ENCODE results near the gene FBRSL1. TPM values are rescaled to one million over a fixed set of nuclear protein-coding genes. Genes with fewer than 3 reads are reported as not detected.

FBRSL1 gene
- total RNA-seq, 1 donor from 2014 or later: 43.8 TPM

GRCh38 chr12:132479938-132480622, 9.9 kb upstream of the FBRSL1 start:
- Histone ChIP-seq H3K9me3 (ENCODE audit: insufficient read depth, low read depth, low read length) (peaks cover 4% of the 10 kb centered on the region), H3K36me3 (ENCODE audit: insufficient read depth, low read length) (no peaks in the 10 kb centered on the region), H2AFZ (ENCODE audit: low read depth, low read length) (no peak overlapping the region), H4K20me1 (ENCODE audit: insufficient read depth, low read length) (no peaks in the 10 kb centered on the region), H3K27ac (ENCODE audit: low read depth, low read length) (no peak overlapping the region), H3K4me3 (ENCODE audit: insufficient read depth, low read depth, low read length) (no peak overlapping the region), H3K4me1 (ENCODE audit: insufficient read depth, low read length) (no peaks in the 10 kb centered on the region), H3K4me2 (ENCODE audit: low read length) (no peak overlapping the region), H3K79me2 (ENCODE audit: insufficient read depth, low read length) (no peaks in the 10 kb centered on the region), H3K9ac (ENCODE audit: low read length) (no peak overlapping the region), H3K27me3 (ENCODE audit: insufficient read depth, low read length) (peaks cover 19% of the 10 kb centered on the region)
- no peaks in the 10 kb centered on the region for H3K36me3 Mint-ChIP-seq (ENCODE audit: low read depth, unreplicated experiment)
- peaks cover 32% of the 10 kb centered on the region for H3K27me3 Mint-ChIP-seq (ENCODE audit: low read depth, unreplicated experiment)
- H3K4me1 Mint-ChIP-seq (ENCODE audit: low read depth, unreplicated experiment): peaks cover 1% of the 10 kb centered on the region
- FAIRE-seq: no peak
- no peak overlapping the region for H3K4me3 Mint-ChIP-seq (ENCODE audit: unreplicated experiment)
- no peak for DNase-seq (ENCODE audit: low read depth)
- TF ChIP-seq CTCF (IDR thresholded peaks at IDR 0.05; ENCODE audit: insufficient read depth, low read depth, low read length): no peak
- TF ChIP-seq EZH2 (IDR thresholded peaks at IDR 0.05; ENCODE audit: insufficient read depth, low read length): no peak
- H3K27ac Mint-ChIP-seq (ENCODE audit: unreplicated experiment): no peak overlapping the region
- H3K9me3 Mint-ChIP-seq (ENCODE audit: unreplicated experiment): peaks cover 2% of the 10 kb centered on the region

GRCh38 chr12:132480623-132481132, 9.3 kb upstream of the FBRSL1 start:
- no peak overlapping the region for H2AFZ ChIP-seq (ENCODE audit: low read depth, low read length)
- H4K20me1 ChIP-seq (ENCODE audit: insufficient read depth, low read length): no peaks in the 10 kb centered on the region
- H3K4me3 ChIP-seq (ENCODE audit: insufficient read depth, low read depth, low read length): no peak overlapping the region
- H3K27me3 Mint-ChIP-seq (ENCODE audit: low read depth, unreplicated experiment): peaks cover 32% of the 10 kb centered on the region
- no peak overlapping the region for H3K27ac ChIP-seq (ENCODE audit: low read depth, low read length)
- no peak overlapping the region for H3K27ac Mint-ChIP-seq (ENCODE audit: unreplicated experiment)
- peaks cover 4% of the 10 kb centered on the region for H3K9me3 ChIP-seq (ENCODE audit: insufficient read depth, low read depth, low read length)
- H3K36me3 ChIP-seq (ENCODE audit: insufficient read depth, low read length): no peaks in the 10 kb centered on the region
- peaks cover 2% of the 10 kb centered on the region for H3K9me3 Mint-ChIP-seq (ENCODE audit: unreplicated experiment)
- no peaks in the 10 kb centered on the region for H3K4me1 ChIP-seq (ENCODE audit: insufficient read depth, low read length)
- FAIRE-seq (no peak), DNase-seq (ENCODE audit: low read depth) (no peak)
- H3K4me3 Mint-ChIP-seq (ENCODE audit: unreplicated experiment): no peak overlapping the region
- TF ChIP-seq EZH2 (IDR thresholded peaks at IDR 0.05; ENCODE audit: insufficient read depth, low read length) (no peak), CTCF (IDR thresholded peaks at IDR 0.05; ENCODE audit: insufficient read depth, low read depth, low read length) (no peak)
- H3K4me1 Mint-ChIP-seq (ENCODE audit: low read depth, unreplicated experiment): peaks cover 1% of the 10 kb centered on the region
- H3K79me2 ChIP-seq (ENCODE audit: insufficient read depth, low read length): no peaks in the 10 kb centered on the region
- H3K4me2 ChIP-seq (ENCODE audit: low read length): no peak overlapping the region
- H3K9ac ChIP-seq (ENCODE audit: low read length): no peak overlapping the region
- peaks cover 24% of the 10 kb centered on the region for H3K27me3 ChIP-seq (ENCODE audit: insufficient read depth, low read length)
- H3K36me3 Mint-ChIP-seq (ENCODE audit: low read depth, unreplicated experiment): no peaks in the 10 kb centered on the region

- Histone ChIP-seq H3K36me3 (ENCODE audit: insufficient read depth, low read length) (no peaks in the 10 kb centered on the region), H2AFZ (ENCODE audit: low read depth, low read length) (no peak overlapping the region), H3K27ac (ENCODE audit: low read depth, low read length) (no peak overlapping the region), H3K79me2 (ENCODE audit: insufficient read depth, low read length) (no peaks in the 10 kb centered on the region), H3K4me1 (ENCODE audit: insufficient read depth, low read length) (no peaks in the 10 kb centered on the region), H3K27me3 (ENCODE audit: insufficient read depth, low read length) (peaks cover 25% of the 10 kb centered on the region), H3K9ac (ENCODE audit: low read length) (no peak overlapping the region), H4K20me1 (ENCODE audit: insufficient read depth, low read length) (no peaks in the 10 kb centered on the region), H3K9me3 (ENCODE audit: insufficient read depth, low read depth, low read length) (peaks cover 4% of the 10 kb centered on the region), H3K4me3 (ENCODE audit: insufficient read depth, low read depth, low read length) (no peak overlapping the region), H3K4me2 (ENCODE audit: low read length) (no peak overlapping the region)
- H3K27me3 Mint-ChIP-seq (ENCODE audit: low read depth, unreplicated experiment): peaks cover 34% of the 10 kb centered on the region
- no peaks in the 10 kb centered on the region for H3K9me3 Mint-ChIP-seq (ENCODE audit: unreplicated experiment)
- DNase-seq (ENCODE audit: low read depth): no peak
- no peak overlapping the region for H3K4me3 Mint-ChIP-seq (ENCODE audit: unreplicated experiment)
- no peak for FAIRE-seq
- peaks cover 1% of the 10 kb centered on the region for H3K4me1 Mint-ChIP-seq (ENCODE audit: low read depth, unreplicated experiment)
- TF ChIP-seq CTCF (IDR thresholded peaks at IDR 0.05; ENCODE audit: insufficient read depth, low read depth, low read length) (no peak), EZH2 (IDR thresholded peaks at IDR 0.05; ENCODE audit: insufficient read depth, low read length) (no peak)
- no peak overlapping the region for H3K27ac Mint-ChIP-seq (ENCODE audit: unreplicated experiment)
- no peaks in the 10 kb centered on the region for H3K36me3 Mint-ChIP-seq (ENCODE audit: low read depth, unreplicated experiment)
Observed at GRCh38 chr12:132481345-132481744, 8.6 kb upstream of the FBRSL1 start.

Measured in astrocyte (in vitro differentiated cells and primary cell).